ENCODE data around the gene TMEM132D.

DNA sequence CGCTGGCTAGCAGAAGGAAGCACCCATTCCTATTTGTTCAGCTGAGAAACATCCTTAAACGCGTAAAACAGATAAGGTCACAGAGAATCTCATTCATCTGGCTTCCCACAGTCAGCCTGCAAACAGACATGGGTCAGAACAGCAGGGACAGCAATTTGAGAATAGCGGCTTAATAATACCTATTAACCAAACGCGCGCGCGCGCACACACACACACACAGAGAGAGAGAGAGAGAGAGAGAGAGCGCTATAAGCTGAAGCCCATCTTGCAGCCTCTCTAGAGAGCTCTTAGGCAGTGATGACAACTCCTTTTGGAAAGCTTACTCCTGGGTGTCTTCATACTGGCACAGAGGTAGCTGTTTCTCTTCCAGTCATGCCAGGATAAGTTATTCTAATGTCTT lies 26.4 kb downstream of the TMEM132D start:
- no peak for TF ChIP-seq POLR2A (IDR thresholded peaks at IDR 0.05)
- TF ChIP-seq, protein P1, sequence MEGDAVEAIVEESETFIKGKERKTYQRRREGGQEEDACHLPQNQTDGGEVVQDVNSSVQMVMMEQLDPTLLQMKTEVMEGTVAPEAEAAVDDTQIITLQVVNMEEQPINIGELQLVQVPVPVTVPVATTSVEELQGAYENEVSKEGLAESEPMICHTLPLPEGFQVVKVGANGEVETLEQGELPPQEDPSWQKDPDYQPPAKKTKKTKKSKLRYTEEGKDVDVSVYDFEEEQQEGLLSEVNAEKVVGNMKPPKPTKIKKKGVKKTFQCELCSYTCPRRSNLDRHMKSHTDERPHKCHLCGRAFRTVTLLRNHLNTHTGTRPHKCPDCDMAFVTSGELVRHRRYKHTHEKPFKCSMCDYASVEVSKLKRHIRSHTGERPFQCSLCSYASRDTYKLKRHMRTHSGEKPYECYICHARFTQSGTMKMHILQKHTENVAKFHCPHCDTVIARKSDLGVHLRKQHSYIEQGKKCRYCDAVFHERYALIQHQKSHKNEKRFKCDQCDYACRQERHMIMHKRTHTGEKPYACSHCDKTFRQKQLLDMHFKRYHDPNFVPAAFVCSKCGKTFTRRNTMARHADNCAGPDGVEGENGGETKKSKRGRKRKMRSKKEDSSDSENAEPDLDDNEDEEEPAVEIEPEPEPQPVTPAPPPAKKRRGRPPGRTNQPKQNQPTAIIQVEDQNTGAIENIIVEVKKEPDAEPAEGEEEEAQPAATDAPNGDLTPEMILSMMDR (IDR thresholded peaks at IDR 0.05) = no peak
